GM12873 (cell line): Measurements from ENCODE around the gene INO80C.

Experiments used
- CTCF ChIP-seq: IDR thresholded peaks from 2 replicates; pipeline ENCODE4 v1.5.1; 2012; ENCODE audit warnings: low read depth, mild to moderate bottlenecking, moderate library complexity, low read length, control low read depth; ENCODE audit not compliant: insufficient read depth; ENCODE audit errors: missing control alignments

INO80C gene

GRCh38 chr18:35497370-35498197, at the start of gene INO80C:
Gene INO80C, minus strand, starts transcription at chr18:35497960. Its CDS starts 86 bp downstream, at chr18:35497874.
- TF ChIP-seq CTCF = no peak

- TF ChIP-seq CTCF = no peak
These were observed 49.3 kb upstream of the INO80C start for GRCh38 chr18:35547008-35547605.

- no peak for TF ChIP-seq CTCF
These were observed 44.6 kb upstream of the INO80C start for GRCh38 chr18:35542356-35542755.

- no peak for TF ChIP-seq CTCF
These were observed 37.5 kb upstream of the INO80C start for GRCh38 chr18:35535297-35535696.

- no peak for TF ChIP-seq CTCF
These were observed 36.2 kb upstream of the INO80C start for GRCh38 chr18:35533916-35534405.

- TF ChIP-seq CTCF = no peak
These were observed 31.1 kb upstream of the INO80C start for GRCh38 chr18:35528749-35529274.

GRCh38 chr18:35526495-35527059, 28.8 kb upstream of the INO80C start:
- no peak for TF ChIP-seq CTCF
